NOMO-1 (cell line): Measurements from ENCODE around the gene IL4.

Experiments used
- DNase-seq, 2 experiments: peaks; one replicate each; lab custom pipeline; 2025; ENCODE audit not compliant: unreplicated experiment in 2 of 2; lab: John Stamatoyannopoulos, UW

IL4 gene

GRCh38 chr5:132657676-132658380 lies 16.0 kb upstream of the IL4 start, which contains the start of gene IL13:
Gene IL13 (plus strand): TSS chr5:132658173. CDS start chr5:132658187, 14 bp downstream.
- no peak for DNase-seq

- DNase-seq = no peak
Observed at GRCh38 chr5:132658381-132659302, 15.1 kb upstream of the IL4 start.

DNA sequence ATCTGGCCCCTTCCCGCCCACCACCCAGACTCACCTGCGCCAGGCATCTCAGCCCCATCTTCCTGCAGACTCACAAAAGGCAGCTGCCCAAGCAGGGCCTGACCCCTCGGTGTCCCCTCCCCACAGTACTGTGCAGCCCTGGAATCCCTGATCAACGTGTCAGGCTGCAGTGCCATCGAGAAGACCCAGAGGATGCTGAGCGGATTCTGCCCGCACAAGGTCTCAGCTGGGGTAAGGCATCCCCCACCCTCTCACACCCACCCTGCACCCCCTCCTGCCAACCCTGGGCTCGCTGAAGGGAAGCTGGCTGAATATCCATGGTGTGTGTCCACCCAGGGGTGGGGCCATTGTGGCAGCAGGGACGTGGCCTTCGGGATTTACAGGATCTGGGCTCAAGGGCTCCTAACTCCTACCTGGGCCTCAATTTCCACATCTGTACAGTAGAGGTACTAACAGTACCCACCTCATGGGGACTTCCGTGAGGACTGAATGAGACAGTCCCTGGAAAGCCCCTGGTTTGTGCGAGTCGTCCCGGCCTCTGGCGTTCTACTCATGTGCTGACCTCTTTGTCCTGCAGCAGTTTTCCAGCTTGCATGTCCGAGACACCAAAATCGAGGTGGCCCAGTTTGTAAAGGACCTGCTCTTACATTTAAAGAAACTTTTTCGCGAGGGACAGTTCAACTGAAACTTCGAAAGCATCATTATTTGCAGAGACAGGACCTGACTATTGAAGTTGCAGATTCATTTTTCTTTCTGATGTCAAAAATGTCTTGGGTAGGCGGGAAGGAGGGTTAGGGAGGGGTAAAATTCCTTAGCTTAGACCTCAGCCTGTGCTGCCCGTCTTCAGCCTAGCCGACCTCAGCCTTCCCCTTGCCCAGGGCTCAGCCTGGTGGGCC lies 13.9 kb upstream of the IL4 start:
- DNase-seq = no peak

DNA sequence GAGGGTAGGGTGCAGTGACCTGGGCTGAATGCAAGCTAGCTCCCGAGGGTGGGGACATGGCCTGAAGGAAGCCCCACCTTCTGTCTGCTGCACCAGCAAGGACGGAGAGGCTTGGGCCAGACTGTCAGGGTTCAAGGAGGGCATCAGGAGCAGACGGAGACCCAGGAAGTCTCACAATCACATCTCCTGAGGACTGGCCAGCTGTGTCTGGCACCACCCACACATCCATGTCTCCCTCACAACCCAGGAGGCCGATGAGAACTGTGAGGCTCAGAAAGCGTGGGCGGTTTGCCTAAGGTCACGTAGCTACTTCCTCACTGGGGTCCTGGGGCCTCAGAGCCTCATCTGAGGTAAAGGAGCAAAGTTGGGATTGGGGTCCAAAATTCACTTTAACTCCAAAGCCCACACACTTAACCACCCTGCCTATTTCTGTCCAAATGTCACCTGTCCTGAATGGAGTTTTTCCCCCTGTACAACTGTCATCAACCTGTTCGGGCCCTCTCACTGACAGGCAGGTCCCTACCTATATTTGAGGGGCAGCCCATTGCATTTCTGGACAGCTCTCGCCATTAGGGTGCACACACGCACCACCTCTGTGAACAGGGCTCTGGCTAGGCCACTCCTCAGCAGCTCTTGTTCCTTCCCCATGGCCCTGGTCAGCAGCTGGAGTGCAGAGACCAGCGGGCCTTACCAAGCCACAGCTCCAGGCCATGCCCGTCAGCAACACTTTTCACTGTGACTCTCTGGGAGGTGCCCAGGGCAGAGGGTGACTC lies 12.4 kb upstream of the IL4 start:
- no peak for DNase-seq

DNA sequence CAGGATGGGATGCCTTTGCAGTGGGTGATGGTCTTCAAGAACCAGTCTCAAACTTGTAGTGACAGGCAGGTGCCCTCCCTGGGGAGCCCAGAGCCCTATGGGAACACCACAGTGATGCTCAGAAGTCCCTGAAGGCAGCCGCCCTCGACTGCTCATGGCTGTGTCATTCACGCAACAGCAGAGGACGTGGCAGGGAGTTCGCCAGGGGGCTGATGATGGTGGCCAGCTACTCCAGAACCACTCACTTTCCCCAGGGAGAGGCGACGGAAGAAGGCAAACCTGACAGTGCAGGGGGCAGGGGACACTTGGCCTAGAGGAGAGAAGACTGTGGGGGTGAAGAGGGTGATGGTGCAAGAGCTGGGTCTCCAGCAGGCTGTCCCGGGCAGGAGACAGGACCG lies 11.8 kb upstream of the IL4 start:
- no peak for DNase-seq

- no peak for DNase-seq
Observed at GRCh38 chr5:132662925-132663770, 10.6 kb upstream of the IL4 start.

DNA sequence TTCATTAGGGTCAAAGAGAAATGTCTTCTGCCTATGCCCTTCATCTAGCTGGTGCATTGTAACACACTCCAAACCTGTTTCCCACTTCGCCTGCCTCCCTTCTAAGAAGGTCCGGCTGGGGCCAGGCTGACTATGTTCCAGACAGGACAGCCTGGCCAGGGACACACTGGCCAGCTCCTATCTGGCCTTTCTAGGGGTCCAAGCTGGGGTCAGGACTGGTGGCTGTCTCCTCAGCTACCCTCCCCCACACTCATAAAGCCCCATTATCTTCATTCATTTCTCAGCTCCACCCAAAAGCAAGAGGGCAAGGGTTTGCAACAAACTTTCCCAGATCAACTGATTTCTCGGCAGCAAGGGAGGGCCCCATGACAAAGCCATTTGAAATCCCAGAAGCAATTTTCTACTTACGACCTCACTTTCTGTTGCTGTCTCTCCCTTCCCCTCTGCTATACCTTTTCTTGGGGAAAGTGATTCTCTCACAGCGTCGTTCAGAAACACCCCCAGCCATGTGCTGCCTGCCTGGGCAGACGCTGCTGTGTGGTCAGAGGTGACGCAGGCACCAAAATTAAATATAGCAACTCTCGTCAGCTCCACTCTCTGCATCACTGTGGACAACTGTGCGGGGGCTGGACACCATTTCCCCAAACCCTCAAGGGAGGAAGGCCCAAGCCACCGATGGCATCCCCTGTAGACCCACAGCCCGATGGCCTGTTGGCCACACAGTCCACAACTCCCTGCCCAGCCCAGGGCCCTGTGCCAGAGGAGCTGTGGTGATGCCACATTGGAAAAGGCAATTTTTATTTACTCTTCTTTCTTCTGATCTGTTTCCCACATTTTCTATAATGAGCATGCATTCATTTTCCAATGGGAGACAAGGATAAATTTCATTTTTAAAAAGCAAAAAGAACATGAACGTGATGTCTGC lies 9.8 kb upstream of the IL4 start:
- no peak for DNase-seq

- no peak for DNase-seq
Observed at GRCh38 chr5:132664696-132665209, 9.0 kb upstream of the IL4 start.

GRCh38 chr5:132665574-132666080 lies 8.2 kb upstream of the IL4 start:
- no peak for DNase-seq

DNA sequence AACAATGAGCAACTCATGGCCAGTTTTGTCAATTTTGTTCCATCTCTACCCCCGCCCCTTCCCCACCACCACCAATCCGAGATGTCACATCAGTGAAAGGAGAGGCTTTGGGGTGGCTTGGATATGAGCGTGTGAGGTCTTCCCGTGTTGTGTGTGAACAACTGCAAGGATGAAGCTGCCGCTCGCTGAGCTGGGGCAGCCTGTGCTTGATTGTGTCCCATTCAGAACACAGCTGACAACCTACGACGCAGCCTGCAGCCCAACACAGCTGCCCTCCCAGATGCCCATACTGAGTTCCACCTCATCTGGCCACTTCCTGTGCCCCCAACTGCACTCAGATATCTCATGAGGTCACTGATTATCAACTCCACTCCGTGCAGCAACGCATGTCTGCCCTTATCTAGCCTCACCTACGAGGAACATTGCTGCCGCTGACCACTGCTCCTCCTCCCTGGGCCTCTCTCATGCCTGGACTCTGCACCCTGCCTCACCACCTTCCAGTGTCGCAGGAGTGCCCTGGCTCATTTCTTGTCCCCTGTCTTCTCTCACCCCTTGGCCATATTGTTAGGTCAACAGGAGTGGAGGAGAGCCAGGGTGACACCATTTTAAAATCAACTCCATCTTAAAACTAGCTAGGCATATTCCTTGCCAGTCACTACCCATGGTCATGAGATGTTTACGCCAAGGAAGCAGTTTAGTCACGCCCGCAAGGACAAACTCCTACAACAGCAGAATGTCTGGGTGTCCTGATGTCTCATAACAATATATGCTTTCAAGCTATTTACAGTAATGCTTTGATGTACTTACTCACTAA lies 7.3 kb upstream of the IL4 start:
- DNase-seq = no peak

- DNase-seq = no peak
Observed at GRCh38 chr5:132667309-132667708, 6.5 kb upstream of the IL4 start.

- no peak for DNase-seq
Observed at GRCh38 chr5:132667761-132668705, 5.8 kb upstream of the IL4 start.

GRCh38 chr5:132668706-132669454 lies 4.9 kb upstream of the IL4 start:
- no peak for DNase-seq

DNA sequence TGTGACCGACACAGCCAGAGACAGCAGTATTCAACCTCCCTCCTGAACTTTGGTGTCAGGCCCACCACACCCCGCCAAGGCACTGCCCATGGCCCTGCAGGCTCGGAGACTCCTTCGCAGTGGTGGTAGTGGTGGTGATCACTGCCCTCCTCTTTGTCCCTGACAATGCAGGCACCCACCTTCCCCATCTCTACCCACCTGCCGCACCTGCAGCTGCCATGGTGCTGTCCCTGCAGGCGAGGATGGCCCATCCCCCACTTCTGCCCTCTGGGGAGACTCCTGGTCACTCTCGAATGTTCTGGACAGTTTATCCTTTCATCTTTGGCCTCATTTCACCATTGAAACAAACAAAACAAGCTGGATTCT lies 4.4 kb upstream of the IL4 start:
- no peak for DNase-seq
